Kidney tubule cell (primary cell): Measurements from ENCODE around the gene HOXB3.
A peak's percentile ranks its signal among the peaks of the same experiment; 100 is the strongest.
"Not testable (repeated sequence)": the region's sequence is repeated elsewhere in the genome, so short reads cannot be mapped to it uniquely, and the experiment has no call there.

Experiments used
- DNase-seq: peaks from one replicate; pipeline ENCODE4 v3.0.0-alpha.2; 2018; ENCODE audit warnings: low spot score

HOXB3 gene

DNA sequence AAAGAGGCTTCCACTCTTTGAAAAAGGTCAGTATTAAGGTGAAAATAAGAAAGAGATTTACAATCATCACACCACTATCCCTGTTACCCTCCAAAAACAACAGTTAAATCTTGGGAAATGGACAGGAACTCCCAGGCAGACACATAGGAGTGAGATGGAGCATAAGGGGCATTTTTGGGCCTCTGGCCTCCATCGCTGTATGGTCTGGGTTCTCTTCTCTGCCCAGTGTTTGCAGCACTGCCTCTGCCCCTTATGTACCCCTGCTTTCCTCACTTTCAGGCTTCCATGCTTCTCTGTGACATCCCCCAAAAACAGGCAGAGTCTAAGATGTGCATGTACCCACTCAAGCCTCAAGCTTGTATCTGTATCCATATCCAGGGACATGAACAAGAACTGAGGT, 44.5 kb downstream of the HOXB3 start:
- no peak for DNase-seq

GRCh38 chr17:48545022-48545375, 45.0 kb downstream of the HOXB3 start, which contains the start of gene HOXB2:
HOXB2 (minus strand) TSS chr17:48545109; CDS start chr17:48544911, 198 bp downstream.
- peak; percentile 48 for DNase-seq

DNA sequence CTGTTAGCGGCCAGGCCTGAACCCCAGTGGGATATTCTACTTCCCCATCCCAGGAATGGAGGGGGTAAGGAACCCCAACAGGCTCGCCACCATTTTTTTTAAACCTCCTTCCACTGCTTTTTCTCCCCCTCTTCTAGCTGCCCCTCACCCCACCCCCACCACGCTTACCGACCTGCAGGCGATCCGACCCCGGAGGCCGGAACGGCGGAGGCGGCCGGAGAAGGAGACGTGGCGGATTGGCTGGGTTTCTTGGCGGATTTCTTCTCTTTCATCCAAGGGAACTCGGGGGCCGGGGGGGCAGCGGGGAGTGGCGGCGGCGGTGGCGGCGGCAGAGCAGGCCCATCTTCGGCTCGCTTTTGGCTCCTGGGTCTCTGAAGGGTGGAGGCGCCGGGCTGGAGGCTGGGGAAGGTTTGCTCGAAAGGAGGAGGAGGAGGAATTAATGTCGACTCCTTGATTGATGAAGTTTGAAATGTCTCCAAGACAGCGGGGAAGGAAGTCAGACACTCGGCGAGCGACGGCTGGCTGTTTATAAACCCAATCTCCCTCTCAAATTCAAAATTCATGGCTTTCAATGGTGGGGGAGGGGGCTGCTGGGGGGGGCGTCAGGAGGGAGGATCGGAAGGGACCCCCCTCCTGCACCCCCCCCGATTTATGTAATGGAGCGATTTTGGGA, 45.6 kb downstream of the HOXB3 start:
- DNase-seq, result peak; percentile 69

- no peak for DNase-seq
Measured at GRCh38 chr17:48543854-48544348, 46.1 kb downstream of the HOXB3 start.

- DNase-seq, result peak; percentile 72
Measured at GRCh38 chr17:48543107-48543853, 46.8 kb downstream of the HOXB3 start.

GRCh38 chr17:48542698-48543106, 47.3 kb downstream of the HOXB3 start:
- DNase-seq, result no peak

DNA sequence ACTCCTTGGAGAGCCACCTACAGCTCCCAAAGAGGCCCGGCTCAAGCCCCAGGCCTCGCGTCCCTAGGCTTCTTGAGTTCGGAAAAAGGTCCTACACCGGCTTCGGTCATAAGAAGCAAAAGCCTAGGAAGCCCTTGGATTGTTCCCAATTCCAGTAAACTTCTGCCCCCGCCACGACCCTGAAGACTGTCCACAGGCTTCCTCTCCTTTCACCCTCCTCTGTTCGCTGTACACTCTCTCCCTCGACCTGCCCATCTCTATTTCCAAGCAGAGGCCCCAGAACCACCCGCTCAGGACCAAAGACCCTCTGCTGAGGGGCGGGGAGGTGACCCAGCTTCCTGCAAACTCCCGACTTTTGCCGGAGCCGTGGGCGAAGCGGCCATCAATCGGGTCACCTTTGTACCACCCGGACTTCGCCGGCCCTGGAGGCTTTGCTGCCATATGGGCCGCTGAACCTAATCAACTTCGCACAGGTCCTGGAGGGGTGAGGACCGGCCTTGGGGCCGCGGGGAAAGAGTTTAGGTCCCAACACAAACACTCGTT, 47.9 kb downstream of the HOXB3 start:
- DNase-seq, result peak; percentile 51

- peak; percentile 76 for DNase-seq
Measured at GRCh38 chr17:48541577-48542113, 48.4 kb downstream of the HOXB3 start.

- DNase-seq, result peak; percentile 39
Measured at GRCh38 chr17:48541036-48541576, 48.9 kb downstream of the HOXB3 start.

- DNase-seq, result peak; percentile 58
Measured at GRCh38 chr17:48540213-48540612, 49.8 kb downstream of the HOXB3 start.

- peak; percentile 92 for DNase-seq
Measured at GRCh38 chr17:48539177-48539576, 50.9 kb downstream of the HOXB3 start.

DNA sequence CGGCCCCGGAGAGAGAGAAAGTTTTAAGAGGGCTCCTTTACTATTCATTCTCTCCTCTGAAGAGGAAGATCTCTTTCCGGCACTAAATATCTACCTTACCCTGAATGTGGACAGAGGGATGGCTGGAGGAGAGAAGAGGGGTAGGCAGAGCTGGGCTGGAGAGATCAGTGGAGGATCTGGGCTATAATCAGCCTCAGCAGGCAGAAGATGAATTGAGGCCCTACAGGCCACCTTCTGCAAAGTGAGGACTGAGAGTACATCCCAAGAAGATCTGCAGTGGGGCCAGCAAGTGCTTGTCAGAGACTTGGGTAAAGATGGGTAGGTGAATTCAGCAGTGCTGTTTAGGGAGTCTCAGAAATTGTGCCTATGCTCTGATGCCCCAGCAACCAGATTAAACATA, 52.7 kb downstream of the HOXB3 start:
- no peak for DNase-seq

DNA sequence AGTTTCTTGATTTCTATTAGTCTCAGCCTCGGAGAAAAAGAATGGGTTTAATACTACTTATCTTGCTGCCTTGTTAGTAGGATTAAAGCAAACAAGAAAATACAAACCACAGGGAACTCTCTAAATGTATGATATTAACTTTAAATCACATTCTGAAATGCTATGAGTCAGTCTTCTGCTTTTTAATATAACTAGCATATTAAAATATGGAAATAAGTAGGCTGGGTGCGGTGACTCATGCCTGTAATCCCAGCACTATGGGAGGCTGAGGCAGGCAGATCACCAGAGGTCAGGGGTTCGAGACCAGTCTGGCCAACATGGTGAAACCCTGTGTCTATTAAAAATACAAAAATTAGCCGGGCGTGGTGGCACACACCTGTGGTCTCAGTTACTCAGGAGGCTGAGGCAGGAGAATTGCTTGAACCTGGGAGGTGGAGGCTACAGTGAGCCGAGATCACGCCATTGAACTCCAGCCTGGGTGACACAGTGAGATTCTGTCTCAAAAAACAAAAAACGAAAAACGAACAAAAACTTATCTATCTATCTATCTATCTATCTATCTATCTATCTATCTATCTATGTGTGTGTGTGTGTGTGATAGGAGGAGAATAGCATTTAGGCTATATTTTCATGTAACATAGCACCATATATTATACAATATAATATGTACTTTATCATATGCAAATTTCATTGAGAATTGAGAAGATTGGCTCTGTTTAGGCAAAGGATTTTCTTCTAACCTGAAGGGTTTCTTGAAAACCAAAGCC, 54.1 kb downstream of the HOXB3 start:
- not testable (repeated sequence) for DNase-seq

DNA sequence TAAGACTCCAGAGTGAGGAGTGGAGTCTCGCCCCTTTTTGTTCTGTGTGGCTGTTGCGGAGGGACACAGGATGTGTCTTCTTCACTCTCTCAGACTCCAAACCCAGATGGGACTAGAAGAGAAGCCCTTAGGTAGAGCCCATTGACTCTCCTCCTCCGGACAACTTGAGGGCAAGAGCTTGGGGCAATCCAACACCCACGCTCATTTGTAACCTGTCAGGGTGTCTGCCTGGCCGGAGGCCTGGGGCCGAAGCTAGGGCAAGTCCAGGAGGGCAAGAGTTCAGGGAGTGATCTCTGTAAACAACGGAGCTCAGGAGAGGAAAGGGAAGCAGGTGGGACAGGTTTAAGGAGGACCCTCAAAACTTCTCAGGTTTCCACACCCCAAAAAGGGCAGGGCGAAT, 57.8 kb downstream of the HOXB3 start:
- no peak for DNase-seq

DNA sequence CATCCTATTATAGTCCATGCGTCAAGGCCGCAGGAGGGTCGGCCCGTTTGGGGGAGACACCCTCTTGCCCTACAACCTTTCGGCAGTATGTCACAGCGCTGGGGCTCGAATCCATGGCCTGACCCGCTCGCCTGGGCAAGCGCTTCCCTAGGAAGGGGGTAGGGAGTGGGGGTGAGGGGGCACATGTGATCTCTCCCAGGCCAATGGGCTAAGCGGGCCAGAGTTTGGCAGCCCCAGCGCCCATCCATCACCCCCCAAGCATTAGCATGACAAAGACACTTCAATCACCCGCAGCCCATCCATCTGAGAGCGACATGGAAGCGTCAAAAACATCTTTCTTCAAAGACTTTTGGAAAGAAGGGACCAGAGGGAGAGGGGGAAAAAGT, 59.2 kb downstream of the HOXB3 start, which contains the start of gene HOXB1:
HOXB1 (minus strand) TSS at position 125 of the 386 bp plus-strand sequence; CDS start at position 18, 107 bp downstream.
- no peak for DNase-seq

- no peak for DNase-seq
Measured at GRCh38 chr17:48530208-48530886, 59.7 kb downstream of the HOXB3 start.

DNA sequence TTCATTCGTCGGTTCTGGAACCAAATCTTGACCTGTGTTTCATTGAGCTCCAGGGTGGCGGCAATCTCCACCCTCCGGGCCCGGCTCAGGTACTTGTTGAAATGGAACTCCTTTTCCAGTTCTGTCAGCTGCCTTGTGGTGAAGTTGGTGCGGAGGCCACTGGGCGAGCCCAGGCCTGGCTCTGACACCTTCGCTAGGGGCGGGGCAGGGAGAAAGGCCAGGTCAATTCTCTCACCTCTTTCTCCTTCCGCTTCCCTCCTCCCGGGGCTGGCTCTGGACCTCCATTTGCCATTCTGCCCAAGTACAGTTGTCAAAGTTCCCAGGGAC, 60.4 kb downstream of the HOXB3 start:
- DNase-seq, result no peak

DNA sequence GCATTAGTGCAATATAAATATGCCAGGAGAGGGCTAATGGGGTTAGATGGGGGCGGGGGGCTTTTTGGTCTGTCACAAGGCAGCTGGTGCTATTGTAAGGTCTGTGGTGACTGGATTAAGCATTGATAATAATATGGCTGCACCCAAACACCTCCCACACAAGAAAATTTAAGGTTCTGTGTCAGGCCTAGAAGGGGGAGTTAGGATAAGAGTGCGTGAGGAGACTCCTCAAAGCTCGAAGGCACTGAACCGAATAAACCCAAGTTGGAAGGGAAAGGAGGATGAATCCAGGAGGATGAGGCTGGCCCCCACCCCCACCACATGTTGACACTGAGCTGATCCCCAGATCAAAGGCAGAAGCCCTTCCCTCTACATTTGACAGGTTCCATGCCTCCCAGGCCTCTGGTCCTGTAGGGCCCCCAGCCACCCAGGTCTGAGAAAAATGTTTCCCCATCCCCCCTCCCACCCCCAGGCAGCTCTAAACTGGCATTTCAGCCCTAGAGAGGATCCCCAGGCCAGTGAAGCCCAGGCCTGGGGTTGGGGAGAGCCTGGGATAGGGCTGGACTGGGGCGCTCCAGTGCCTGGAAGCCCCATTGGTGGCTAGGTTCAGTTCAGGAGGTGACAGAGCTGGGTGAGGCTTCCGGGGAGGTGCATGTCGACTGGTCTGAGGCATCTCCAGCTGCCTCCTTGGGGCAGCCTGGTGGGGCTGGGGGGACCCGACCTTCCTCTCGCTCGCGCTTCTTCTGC, 60.9 kb downstream of the HOXB3 start:
- DNase-seq, result no peak

GRCh38 chr17:48528153-48528935, 61.7 kb downstream of the HOXB3 start:
- no peak for DNase-seq

- DNase-seq, result no peak
Measured at GRCh38 chr17:48527547-48527932, 62.5 kb downstream of the HOXB3 start.
